ENCODE data around the gene ACO2.

DNA sequence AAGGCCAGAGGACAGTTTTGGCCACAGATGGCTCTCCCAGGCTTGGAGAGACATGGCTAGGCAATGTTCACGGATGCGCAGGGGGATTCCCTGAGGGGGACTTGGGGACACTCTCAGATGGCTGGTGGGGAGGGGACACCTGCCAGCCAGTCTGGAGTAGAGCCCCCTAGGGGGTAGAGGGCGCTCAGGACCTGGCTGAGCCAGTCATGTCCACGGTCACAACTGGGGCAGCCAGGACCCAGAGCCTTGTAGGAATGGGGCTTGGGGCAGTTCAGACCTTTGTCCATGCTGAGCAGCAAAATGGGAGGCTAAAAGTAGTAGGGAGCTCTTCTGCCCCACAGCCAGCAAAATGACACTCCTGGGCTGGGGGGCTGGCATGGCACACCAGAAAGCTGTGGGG, 93.5 kb downstream of the ACO2 start:
- TF ChIP-seq, protein P1, sequence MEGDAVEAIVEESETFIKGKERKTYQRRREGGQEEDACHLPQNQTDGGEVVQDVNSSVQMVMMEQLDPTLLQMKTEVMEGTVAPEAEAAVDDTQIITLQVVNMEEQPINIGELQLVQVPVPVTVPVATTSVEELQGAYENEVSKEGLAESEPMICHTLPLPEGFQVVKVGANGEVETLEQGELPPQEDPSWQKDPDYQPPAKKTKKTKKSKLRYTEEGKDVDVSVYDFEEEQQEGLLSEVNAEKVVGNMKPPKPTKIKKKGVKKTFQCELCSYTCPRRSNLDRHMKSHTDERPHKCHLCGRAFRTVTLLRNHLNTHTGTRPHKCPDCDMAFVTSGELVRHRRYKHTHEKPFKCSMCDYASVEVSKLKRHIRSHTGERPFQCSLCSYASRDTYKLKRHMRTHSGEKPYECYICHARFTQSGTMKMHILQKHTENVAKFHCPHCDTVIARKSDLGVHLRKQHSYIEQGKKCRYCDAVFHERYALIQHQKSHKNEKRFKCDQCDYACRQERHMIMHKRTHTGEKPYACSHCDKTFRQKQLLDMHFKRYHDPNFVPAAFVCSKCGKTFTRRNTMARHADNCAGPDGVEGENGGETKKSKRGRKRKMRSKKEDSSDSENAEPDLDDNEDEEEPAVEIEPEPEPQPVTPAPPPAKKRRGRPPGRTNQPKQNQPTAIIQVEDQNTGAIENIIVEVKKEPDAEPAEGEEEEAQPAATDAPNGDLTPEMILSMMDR (IDR thresholded peaks at IDR 0.05) = no peak
- TF ChIP-seq POLR2AphosphoS5 (IDR thresholded peaks at IDR 0.05; ENCODE audit: insufficient read depth in 1 of 2, low read depth in 1 of 2) (no peak), POLR2A (IDR thresholded peaks at IDR 0.05) (no peak)
